K562 (cell line): ENCODE results near the gene AQR. TPM values are rescaled to one million over a fixed set of nuclear protein-coding genes. Genes with fewer than 3 reads are reported as not detected.
A peak's percentile ranks its signal among the peaks of the same experiment; 100 is the strongest.
"Not testable (repeated sequence)": the region's sequence is repeated elsewhere in the genome, so short reads cannot be mapped to it uniquely, and the experiment has no call there.

Experiments
- ATAC-seq: fragments of 200-7000 bp; cut with Tn5 transposase; 3 replicates; pipeline ENCODE4 v1.9.1; 2020; ENCODE audit warnings: moderate library complexity
- BruUV-seq: library from RNA; stranded (reverse); fragments of 400-500 nt; replicated peaks from 2 replicates; lab custom pipeline; 2021; lab: Mats Ljungman, UMichigan
- CTCF ChIA-PET: fragments of 300-600 bp; formaldehyde crosslinking; extraction: SDS; loops from one replicate; lab custom pipeline; 2021; ENCODE audit warnings: low intra/inter-chr PET ratio; lab: Yijun Ruan, JAX
- POLR2A ChIA-PET: fragments of 300-600, 350-650 bp; sonication (Branson Sonifier 250); formaldehyde crosslinking; extraction: SDS; loops from one replicate; lab custom pipeline; 2021; ENCODE audit warnings: antibody characterized with exemption, inconsistent platforms; lab: Yijun Ruan, JAX
- DNase-seq, 4 experiments: peaks; one replicate each; pipeline versions ENCODE4 v3.0.0 to v3.0.0-alpha.2; 2011 to 2018; ENCODE audit warnings: low spot score in 3 of 4, mixed read lengths in 3 of 4; ENCODE audit errors: extremely low read depth in 1 of 4
- FAIRE-seq: peaks from 2 replicates; lab custom pipeline; 2011; peaks lifted over from hg19 to GRCh38; lab: Jason Lieb, UNC
- H2AFZ ChIP-seq: 2 replicates; pipeline ENCODE4 v1.6.0; 2011; ENCODE audit warnings: low read depth, low read length, control low read depth, inconsistent platforms
- H3K27ac ChIP-seq: fragments of 200-600 bp; 3 replicates; pipeline ENCODE4 v1.8.0; 2011; ENCODE audit warnings: low read depth, mild to moderate bottlenecking, control low read depth, inconsistent platforms, low read length, moderate library complexity, mixed read lengths; ENCODE audit errors: extremely low read depth
- H3K27me3 ChIP-seq, 2 experiments: fragments of 300-600 bp in 1 of 2; 2 replicates in 1 of 2; 3 replicates in 1 of 2; pipeline versions ENCODE4 v1.6.0 to v1.8.0; 2011; ENCODE audit warnings: inconsistent platforms in 2 of 2, low read length in 2 of 2, mild to moderate bottlenecking in 1 of 2, mixed read lengths in 1 of 2, moderate library complexity in 1 of 2; ENCODE audit not compliant: control insufficient read depth in 2 of 2, insufficient read depth in 2 of 2
- H3K36me3 ChIP-seq: fragments of 300-600 bp; 3 replicates; pipeline ENCODE4 v1.8.0; 2011; ENCODE audit warnings: mild to moderate bottlenecking, low read length, inconsistent platforms; ENCODE audit not compliant: control insufficient read depth, insufficient read depth
- H3K4me1 ChIP-seq, 2 experiments: fragments of 200-600 bp in 1 of 2; replicated peaks in 1 of 2; 2 replicates in 1 of 2; 3 replicates in 1 of 2; pipeline versions ENCODE4 v1.5.1 to v1.8.0; 2011; ENCODE audit warnings: inconsistent platforms in 2 of 2, low read length in 2 of 2, mild to moderate bottlenecking in 1 of 2, mixed read lengths in 1 of 2, moderate library complexity in 1 of 2; ENCODE audit not compliant: control insufficient read depth in 2 of 2, insufficient read depth in 2 of 2
- H3K4me2 ChIP-seq: 2 replicates; pipeline ENCODE4 v1.6.1; 2011; ENCODE audit warnings: low read length, control low read depth, inconsistent platforms, mixed read lengths; ENCODE audit not compliant: insufficient read depth
- H3K4me3 ChIP-seq: fragments of 200-600 bp; sonication (generic), shearing (Covaris generic); 2 replicates; pipeline ENCODE4 v1.5.1; 2016; ENCODE audit warnings: control low read depth, inconsistent platforms
- H3K79me2 ChIP-seq: fragments of 200-600 bp; 3 replicates; pipeline ENCODE4 v1.8.0; 2011; ENCODE audit warnings: low read length, inconsistent platforms; ENCODE audit not compliant: control insufficient read depth, insufficient read depth
- H3K9ac ChIP-seq, 2 experiments: 2 replicates each; pipeline versions ENCODE4 v1.6.0 to v1.6.1; 2011; ENCODE audit warnings: low read depth in 2 of 2, low read length in 2 of 2, control low read depth in 1 of 2, inconsistent platforms in 1 of 2, mild to moderate bottlenecking in 1 of 2, mixed read lengths in 1 of 2; ENCODE audit not compliant: insufficient read depth in 1 of 2
- H3K9me1 ChIP-seq: one replicate; pipeline ENCODE4 v1.6.0; 2011; ENCODE audit warnings: inconsistent platforms, mild to moderate bottlenecking, low read length, moderate library complexity; ENCODE audit not compliant: control insufficient read depth, insufficient read depth
- H3K9me3 ChIP-seq: replicated peaks from 2 replicates; pipeline ENCODE4 v1.5.1; 2011; ENCODE audit warnings: low read depth, low read length, inconsistent platforms; ENCODE audit not compliant: control insufficient read depth, insufficient read depth
- H4K20me1 ChIP-seq: replicated peaks from 2 replicates; pipeline ENCODE4 v1.6.1; 2011; ENCODE audit warnings: low read length, inconsistent platforms, mixed read lengths; ENCODE audit not compliant: control insufficient read depth, insufficient read depth
- BCOR ChIP-seq: fragments of 450-650 bp; IDR thresholded peaks from 2 replicates; pipeline ENCODE4 v1.6.1; 2016
- CCNT2 ChIP-seq: IDR thresholded peaks from 2 replicates; pipeline ENCODE4 v1.6.1; 2011; ENCODE audit warnings: borderline replicate concordance, low read depth, mild to moderate bottlenecking, moderate library complexity, mixed read lengths, low read length; ENCODE audit not compliant: insufficient read length; ENCODE audit errors: extremely low read depth
- CREB3 ChIP-seq: fragments of 450-650 bp; conservative IDR thresholded peaks from 2 replicates; pipeline ENCODE4 v1.6.1; 2016; ENCODE audit warnings: missing genetic modification characterization, low read depth, mild to moderate bottlenecking, missing compliant biosample characterization, moderate library complexity
- MED1 ChIP-seq: sonication (generic); formaldehyde crosslinking; IDR thresholded peaks from 2 replicates; pipeline ENCODE4 v1.8.1; 2023; ENCODE audit warnings: missing genetic modification reagents, borderline replicate concordance
- RBM25 ChIP-seq: fragments of 200-400 bp; formaldehyde crosslinking; IDR thresholded peaks from 2 replicates; pipeline ENCODE4 v1.6.1; 2018; ENCODE audit warnings: low read length, low read depth, moderate library complexity; ENCODE audit not compliant: severe bottlenecking
- RNF219 ChIP-seq: fragments of 250-450 bp; sonication (Bioruptor Pico); IDR thresholded peaks from 2 replicates; pipeline ENCODE4 v1.5.0; 2022; ENCODE audit warnings: mild to moderate bottlenecking
- ZNF146 ChIP-seq: IDR thresholded peaks from one replicate; pipeline ENCODE4 v1.6.1; 2018; ENCODE audit warnings: missing compliant biosample characterization; ENCODE audit not compliant: unreplicated experiment
- ZZZ3 ChIP-seq: fragments of 450-650 bp; IDR thresholded peaks from 2 replicates; pipeline ENCODE4 v1.6.1; 2016; ENCODE audit warnings: antibody characterized with exemption, mild to moderate bottlenecking, moderate library complexity
- WGBS: fragments of 100-300 bp; shearing (Covaris generic); methylation state at CpG from one replicate; pipeline ENCODE4 v1.1.6; 2016; ENCODE audit warnings: low coverage, mixed read lengths; ENCODE audit not compliant: insufficient coverage; ENCODE audit errors: missing lambda C conversion rate; 5-methylcytosine and 5-hydroxymethylcytosine counted together
- in situ Hi-C: fragments of 300-500 bp; cut with MboI; formaldehyde crosslinking; loops from 4 replicates; pipeline ENCODE4 v1.15.0; 2018; ENCODE audit warnings: inconsistent platforms, mixed read lengths
- intact Hi-C: fragments of 100-400 bp; cut with micrococcal nuclease; formaldehyde crosslinking; loops from 2 replicates; pipeline ENCODE4 v1.14.2; 2022
- polyA plus RNA-seq, 8 experiments: library from polyadenylated mRNA; depleted of rRNA in 4 of 8; stranded (reverse) in 5 of 8; unstranded in 3 of 8; fragments of >200 nt; fragmentation: Nextera tagmentation in 2 of 8; fragmentation: Illumina TruSeq in 1 of 8; extraction: Ambion mirVana in 2 of 8; extraction: Trizol in 1 of 8; gene quantifications; 2 replicates each; pipeline versions ENCODE4 v1.2.1 to v1.2.3, GENCODE V29; 2011 to 2014; ENCODE audit warnings: inconsistent platforms in 1 of 8, missing spikeins in 1 of 8
- total RNA-seq, 7 experiments: library from RNA; depleted of rRNA in 6 of 7; stranded (reverse); fragments of >200 nt in 6 of 7; fragmentation: Illumina TruSeq in 2 of 7; extraction: Trizol in 2 of 7; gene quantifications; 2 replicates each; pipeline versions ENCODE4 v1.2.1 to v1.2.3, GENCODE V29; 2011 to 2021; ENCODE audit warnings: low replicate concordance in 1 of 7

Gene AQR
- total and polyA plus RNA-seq, 9 of the 15 experiments (the other 6 are each of a cell fraction or from before 2014, with no cell fraction given), result 22.0 to 62.9 (median 39.3) TPM

- BruUV-seq, CTCF ChIA-PET, H3K4me1 ChIP-seq, ATAC-seq, H4K20me1 ChIP-seq, in situ Hi-C loops, H3K4me3 ChIP-seq, DNase-seq, H2AFZ ChIP-seq, POLR2A ChIA-PET, H3K9me3 ChIP-seq, H3K79me2 ChIP-seq, H3K9me1 ChIP-seq, H3K27me3 ChIP-seq, H3K27ac ChIP-seq, H3K4me2 ChIP-seq, intact Hi-C loops, H3K9ac ChIP-seq: not testable (repeated sequence)
- peak; percentile 46 for FAIRE-seq
- peaks cover 79% of the 10 kb centered on the region for H3K36me3 ChIP-seq
- TF ChIP-seq BCOR (0 out of 2 replicates have a peak, but pooled peaks have one; percentile 21), RBM25 (peak; percentile 27), ZNF146 (CRISPR knock-in tag) (peak; percentile 96)
- WGBS, result 96% methylated on average over 6 of the region's 6 CpGs
Measured at GRCh38 chr15:34928349-34928748, 41.2 kb downstream of the AQR start.

GRCh38 chr15:34927726-34928125 is 41.8 kb downstream of the AQR start:
- Histone ChIP-seq H4K20me1 (no peaks in the 10 kb centered on the region), H3K27ac (no peak overlapping the region), H3K9me1 (no peaks in the 10 kb centered on the region), H3K36me3 (peaks cover 73% of the 10 kb centered on the region), H3K27me3 (no peaks in the 10 kb centered on the region), H3K4me3 (no peak overlapping the region), H3K9ac (no peak overlapping the region), H3K4me1 (no peaks in the 10 kb centered on the region), H3K4me2 (no peak overlapping the region), H2AFZ (no peak overlapping the region), H3K9me3 (no peaks in the 10 kb centered on the region; the same call in 1 of the 2 replicates), H3K79me2 (no peaks in the 10 kb centered on the region)
- FAIRE-seq (no peak), ATAC-seq (no peak), DNase-seq (no peak)
- intact Hi-C loops (no loop called here), in situ Hi-C loops (no loop called here)
- CTCF ChIA-PET, result no interaction called here
- POLR2A ChIA-PET, result no interaction called here
- TF ChIP-seq CREB3 (tag) (no peak), CCNT2 (no peak), ZZZ3 (no peak), RNF219 (CRISPR knock-in tag) (no peak), MED1 (CRISPR knock-in tag) (no peak)
- 96% methylated on average over 2 of the region's 2 CpGs for WGBS
- no TSS peak for BruUV-seq
